GM12874 (cell line): ENCODE data around the gene MAP2K1.

Source experiments
- CTCF ChIP-seq: IDR thresholded peaks from 2 replicates; pipeline ENCODE4 v1.5.1; 2011; ENCODE audit warnings: low read depth, mild to moderate bottlenecking, control low read depth, low read length, moderate library complexity; ENCODE audit not compliant: insufficient read depth

The MAP2K1 gene

GRCh38 chr15:66459818-66460615 is 73.3 kb downstream of the MAP2K1 start:
- TF ChIP-seq CTCF: no peak

- no peak for TF ChIP-seq CTCF
Measured at GRCh38 chr15:66461917-66462316, 75.2 kb downstream of the MAP2K1 start.

- TF ChIP-seq CTCF: no peak
Measured at GRCh38 chr15:66462627-66463026, 75.9 kb downstream of the MAP2K1 start.

- no peak for TF ChIP-seq CTCF
Measured at GRCh38 chr15:66472176-66472999, 85.7 kb downstream of the MAP2K1 start.

- no peak for TF ChIP-seq CTCF
Measured at GRCh38 chr15:66474135-66474534, 87.4 kb downstream of the MAP2K1 start.

- no peak for TF ChIP-seq CTCF
Measured at GRCh38 chr15:66474963-66475362, 88.3 kb downstream of the MAP2K1 start.

- TF ChIP-seq CTCF: no peak
Measured at GRCh38 chr15:66476535-66476934, 89.8 kb downstream of the MAP2K1 start.
